ENCODE data around the gene EIF1AD. TPM values are rescaled to one million over a fixed set of nuclear protein-coding genes. Genes with fewer than 3 reads are reported as not detected.
A peak's percentile ranks its signal among the peaks of the same experiment; 100 is the strongest.

The EIF1AD gene
- total RNA-seq, 2 donors from 2014 or later = 37.4 to 40.1 TPM

- TF ChIP-seq, protein P1, sequence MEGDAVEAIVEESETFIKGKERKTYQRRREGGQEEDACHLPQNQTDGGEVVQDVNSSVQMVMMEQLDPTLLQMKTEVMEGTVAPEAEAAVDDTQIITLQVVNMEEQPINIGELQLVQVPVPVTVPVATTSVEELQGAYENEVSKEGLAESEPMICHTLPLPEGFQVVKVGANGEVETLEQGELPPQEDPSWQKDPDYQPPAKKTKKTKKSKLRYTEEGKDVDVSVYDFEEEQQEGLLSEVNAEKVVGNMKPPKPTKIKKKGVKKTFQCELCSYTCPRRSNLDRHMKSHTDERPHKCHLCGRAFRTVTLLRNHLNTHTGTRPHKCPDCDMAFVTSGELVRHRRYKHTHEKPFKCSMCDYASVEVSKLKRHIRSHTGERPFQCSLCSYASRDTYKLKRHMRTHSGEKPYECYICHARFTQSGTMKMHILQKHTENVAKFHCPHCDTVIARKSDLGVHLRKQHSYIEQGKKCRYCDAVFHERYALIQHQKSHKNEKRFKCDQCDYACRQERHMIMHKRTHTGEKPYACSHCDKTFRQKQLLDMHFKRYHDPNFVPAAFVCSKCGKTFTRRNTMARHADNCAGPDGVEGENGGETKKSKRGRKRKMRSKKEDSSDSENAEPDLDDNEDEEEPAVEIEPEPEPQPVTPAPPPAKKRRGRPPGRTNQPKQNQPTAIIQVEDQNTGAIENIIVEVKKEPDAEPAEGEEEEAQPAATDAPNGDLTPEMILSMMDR (conservative IDR thresholded peaks at IDR 0.05) = no peak
- peak overlapping the region; percentile 12 for H3K4me3 Mint-ChIP-seq
Measured at GRCh38 chr11:66006134-66006890, 4.4 kb upstream of the EIF1AD start.

DNA sequence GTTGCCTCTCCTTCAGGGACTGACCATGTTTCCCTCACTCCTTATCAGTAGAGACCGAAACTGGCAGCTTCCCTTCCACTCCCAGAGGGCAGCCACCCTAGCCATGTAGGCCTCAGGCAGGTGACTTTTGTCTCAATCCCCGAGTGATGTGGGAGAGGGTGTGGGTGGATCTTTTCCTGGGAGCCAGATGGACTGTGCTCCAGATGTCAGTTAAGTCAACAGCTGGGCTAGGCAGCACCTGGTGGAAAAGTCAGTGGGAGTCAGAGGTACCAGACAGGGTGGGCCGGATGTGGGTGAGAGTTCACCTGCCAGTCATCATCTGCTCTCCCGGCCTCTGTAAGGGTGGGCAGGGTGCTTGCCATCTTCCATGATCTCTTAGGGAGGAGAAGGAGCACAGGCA, 2.2 kb upstream of the EIF1AD start:
- peaks cover 48% of the 10 kb centered on the region for H3K4me1 Mint-ChIP-seq
- H3K27me3 ChIP-seq (ENCODE audit: control insufficient read depth, insufficient read depth, low read length, poor library complexity, severe bottlenecking) = no peaks in the 10 kb centered on the region
- no peaks in the 10 kb centered on the region for H3K27me3 Mint-ChIP-seq (ENCODE audit: insufficient read depth)
- H3K4me1 ChIP-seq (ENCODE audit: control insufficient read depth, insufficient read depth, low read length) = peaks cover 33% of the 10 kb centered on the region
- no peak for DNase-seq
- 86% methylated on average over 4 of the region's 4 CpGs; no CpG with 5 or more reads in 1 of the 2 experiments for WGBS, 2 experiments (ENCODE audit: insufficient coverage in 1 of 2, insufficient read length in 1 of 2)
- no peak overlapping the region for H3K27ac Mint-ChIP-seq
- no peak overlapping the region for H3K9ac ChIP-seq (ENCODE audit: extremely low read depth, low read length, poor library complexity, severe bottlenecking)
- peaks cover 32% of the 10 kb centered on the region for H3K36me3 Mint-ChIP-seq (ENCODE audit: low read depth)
- H3K27ac ChIP-seq (ENCODE audit: low read depth, low read length) = no peak overlapping the region
- peaks cover 35% of the 10 kb centered on the region for H3K36me3 ChIP-seq (ENCODE audit: control insufficient read depth, insufficient read depth, low read length)
- TF ChIP-seq, protein P1 (conservative IDR thresholded peaks at IDR 0.05) = no peak
- H3K9me3 ChIP-seq (ENCODE audit: control insufficient read depth, low read length) = no peaks in the 10 kb centered on the region
- peak overlapping the region; percentile 94 for H3K4me3 Mint-ChIP-seq
- no peak overlapping the region for H3K4me3 ChIP-seq (ENCODE audit: low read length)
- H3K9me3 Mint-ChIP-seq = no peaks in the 10 kb centered on the region

More at GRCh38 chr11:66006134-66006890, 4.4 kb upstream of the EIF1AD start:
- peak overlapping the region; percentile 95 for H3K27ac Mint-ChIP-seq
- H3K9me3 Mint-ChIP-seq = no peaks in the 10 kb centered on the region
- H3K27me3 Mint-ChIP-seq (ENCODE audit: insufficient read depth) = peaks cover 2% of the 10 kb centered on the region
- DNase-seq = peak; percentile 64
- Histone ChIP-seq H3K4me3 (ENCODE audit: low read length) (no peak overlapping the region), H3K27me3 (ENCODE audit: control insufficient read depth, insufficient read depth, low read length, poor library complexity, severe bottlenecking) (no peaks in the 10 kb centered on the region), H3K36me3 (ENCODE audit: control insufficient read depth, insufficient read depth, low read length) (peaks cover 22% of the 10 kb centered on the region), H3K9ac (ENCODE audit: extremely low read depth, low read length, poor library complexity, severe bottlenecking) (no peak overlapping the region), H3K9me3 (ENCODE audit: control insufficient read depth, low read length) (no peaks in the 10 kb centered on the region), H3K4me1 (ENCODE audit: control insufficient read depth, insufficient read depth, low read length) (peaks cover 27% of the 10 kb centered on the region), H3K27ac (ENCODE audit: low read depth, low read length) (no peak overlapping the region)
- 86 to 87% methylated on average over 10 to 13 of the region's 13 CpGs for WGBS, 2 experiments (ENCODE audit: insufficient coverage in 1 of 2, insufficient read length in 1 of 2)
- H3K36me3 Mint-ChIP-seq (ENCODE audit: low read depth) = peaks cover 19% of the 10 kb centered on the region
- peaks cover 48% of the 10 kb centered on the region for H3K4me1 Mint-ChIP-seq

- Mint-ChIP-seq H3K36me3 (ENCODE audit: low read depth) (peaks cover 41% of the 10 kb centered on the region), H3K4me1 (peaks cover 39% of the 10 kb centered on the region), H3K27me3 (ENCODE audit: insufficient read depth) (no peaks in the 10 kb centered on the region), H3K9me3 (no peaks in the 10 kb centered on the region), H3K4me3 (peak overlapping the region; percentile 94), H3K27ac (peak overlapping the region; percentile 79)
- no peak for DNase-seq
- WGBS, 2 experiments (ENCODE audit: insufficient coverage in 1 of 2, insufficient read length in 1 of 2) = 85 to 97% methylated on average over 6 of the region's 6 CpGs
- Histone ChIP-seq H3K4me1 (ENCODE audit: control insufficient read depth, insufficient read depth, low read length) (peaks cover 26% of the 10 kb centered on the region), H3K4me3 (ENCODE audit: low read length) (peak overlapping the region; percentile 94), H3K27ac (ENCODE audit: low read depth, low read length) (no peak overlapping the region), H3K9me3 (ENCODE audit: control insufficient read depth, low read length) (no peaks in the 10 kb centered on the region), H3K9ac (ENCODE audit: extremely low read depth, low read length, poor library complexity, severe bottlenecking) (peak overlapping the region; percentile 65), H3K27me3 (ENCODE audit: control insufficient read depth, insufficient read depth, low read length, poor library complexity, severe bottlenecking) (no peaks in the 10 kb centered on the region), H3K36me3 (ENCODE audit: control insufficient read depth, insufficient read depth, low read length) (peaks cover 44% of the 10 kb centered on the region)
- TF ChIP-seq, protein P1 (conservative IDR thresholded peaks at IDR 0.05) = no peak
Measured at GRCh38 chr11:66003291-66003690, 1.3 kb upstream of the EIF1AD start.
